Mesenchymal stem cell (in vitro differentiated cells and primary cell): Measurements from ENCODE around the gene WDR48.

Experiments
- DNase-seq: peaks from one replicate; pipeline ENCODE4 v3.0.0-alpha.2; 2013
- H2AFZ ChIP-seq: one replicate; pipeline ENCODE4 v1.6.1; 2013; ENCODE audit warnings: low read depth, mild to moderate bottlenecking, control low read depth, inconsistent platforms, low read length, moderate library complexity
- H2AK5ac ChIP-seq: 2 replicates; pipeline ENCODE4 v1.6.1; 2013; ENCODE audit warnings: low read length, moderate library complexity, mild to moderate bottlenecking, inconsistent platforms; ENCODE audit not compliant: severe bottlenecking
- H2BK120ac ChIP-seq: one replicate; pipeline ENCODE4 v1.6.1; 2013; ENCODE audit warnings: low read depth, mild to moderate bottlenecking, inconsistent platforms, low read length, moderate library complexity
- H2BK12ac ChIP-seq, 2 experiments: one replicate each; pipeline ENCODE4 v1.6.1; 2013; ENCODE audit warnings: inconsistent platforms in 2 of 2, low read length in 2 of 2, mild to moderate bottlenecking in 2 of 2, moderate library complexity in 2 of 2, control low read depth in 1 of 2
- H2BK15ac ChIP-seq: one replicate; pipeline ENCODE4 v1.6.1; 2013; ENCODE audit warnings: mild to moderate bottlenecking, low read depth, inconsistent platforms; ENCODE audit not compliant: poor library complexity, severe bottlenecking
- H2BK5ac ChIP-seq: 2 replicates; pipeline ENCODE4 v1.6.1; 2013; ENCODE audit warnings: low read depth, mild to moderate bottlenecking, low read length, control low read depth, inconsistent platforms; ENCODE audit not compliant: poor library complexity, severe bottlenecking
- H3K14ac ChIP-seq, 2 experiments: one replicate each; pipeline ENCODE4 v1.6.1; 2013; ENCODE audit warnings: inconsistent platforms in 2 of 2, low read length in 2 of 2, control low read depth in 1 of 2, mild to moderate bottlenecking in 1 of 2, moderate library complexity in 1 of 2
- H3K18ac ChIP-seq, 2 experiments: one replicate each; pipeline ENCODE4 v1.6.1; 2013; ENCODE audit warnings: inconsistent platforms in 2 of 2, low read length in 2 of 2, control low read depth in 1 of 2, low read depth in 1 of 2, mild to moderate bottlenecking in 1 of 2
- H3K23ac ChIP-seq, 2 experiments: one replicate each; pipeline ENCODE4 v1.6.1; 2013; ENCODE audit warnings: inconsistent platforms in 2 of 2, low read length in 2 of 2, mild to moderate bottlenecking in 2 of 2, moderate library complexity in 2 of 2, control low read depth in 1 of 2
- H3K27ac ChIP-seq: 2 replicates; pipeline ENCODE4 v1.5.1; 2013; ENCODE audit warnings: mild to moderate bottlenecking, moderate library complexity, low read length, control low read depth, inconsistent platforms; ENCODE audit not compliant: poor library complexity, severe bottlenecking
- H3K27me3 ChIP-seq, 2 experiments: 2 replicates each; pipeline versions ENCODE4 v1.6.1 to v1.7.0; 2013; ENCODE audit warnings: low read length in 2 of 2, mild to moderate bottlenecking in 2 of 2, moderate library complexity in 2 of 2, control low read depth in 1 of 2, inconsistent platforms in 1 of 2; ENCODE audit not compliant: control insufficient read depth in 1 of 2, insufficient read depth in 1 of 2
- H3K36me3 ChIP-seq, 2 experiments: 2 replicates each; pipeline versions ENCODE4 v1.6.1 to v1.7.0; 2013; ENCODE audit warnings: low read length in 2 of 2, control low read depth in 1 of 2, inconsistent platforms in 1 of 2, low read depth in 1 of 2, mild to moderate bottlenecking in 1 of 2; ENCODE audit not compliant: insufficient read depth in 2 of 2, control insufficient read depth in 1 of 2
- H3K4ac ChIP-seq, 2 experiments: one replicate each; pipeline ENCODE4 v1.6.1; 2013; ENCODE audit warnings: inconsistent platforms in 2 of 2, low read length in 2 of 2, mild to moderate bottlenecking in 2 of 2, moderate library complexity in 2 of 2, control low read depth in 1 of 2, low read depth in 1 of 2
- H3K4me1 ChIP-seq: 2 replicates; pipeline ENCODE4 v1.6.1; 2013; ENCODE audit warnings: low read depth, low read length, control low read depth; ENCODE audit not compliant: control insufficient read depth, insufficient read depth
- H3K4me2 ChIP-seq: 2 replicates; pipeline ENCODE4 v1.6.1; 2013; ENCODE audit warnings: low read length, mild to moderate bottlenecking, inconsistent platforms; ENCODE audit not compliant: poor library complexity, severe bottlenecking
- H3K4me3 ChIP-seq, 2 experiments: 2 replicates each; pipeline versions ENCODE4 v1.5.1 to v1.7.0; 2013; ENCODE audit warnings: low read length in 2 of 2, mild to moderate bottlenecking in 2 of 2, control low read depth in 1 of 2, low read depth in 1 of 2; ENCODE audit not compliant: insufficient read depth in 1 of 2
- H3K79me1 ChIP-seq: replicated peaks from 2 replicates; pipeline ENCODE4 v1.6.1; 2013; ENCODE audit warnings: mild to moderate bottlenecking, control low read depth, low read length, inconsistent platforms; ENCODE audit not compliant: poor library complexity, severe bottlenecking
- H3K9ac ChIP-seq: 2 replicates; pipeline ENCODE4 v1.7.0; 2013; ENCODE audit warnings: mild to moderate bottlenecking, low read length, moderate library complexity
- H3K9me3 ChIP-seq: 2 replicates; pipeline ENCODE4 v1.7.0; 2013; ENCODE audit warnings: mild to moderate bottlenecking, low read length; ENCODE audit not compliant: control insufficient read depth
- H4K8ac ChIP-seq: one replicate; pipeline ENCODE4 v1.6.1; 2013; ENCODE audit warnings: inconsistent platforms, mild to moderate bottlenecking, low read length, moderate library complexity
- H4K91ac ChIP-seq: one replicate; pipeline ENCODE4 v1.6.1; 2013; ENCODE audit warnings: mild to moderate bottlenecking, low read length, inconsistent platforms
- WGBS: methylation state at CpG from one replicate; pipeline ENCODE4 v1.1.7; 2013; ENCODE audit warnings: mixed read lengths; 5-methylcytosine and 5-hydroxymethylcytosine counted together

Gene WDR48

GRCh38 chr3:39013921-39014509 lies 37.8 kb upstream of the WDR48 start:
- Histone ChIP-seq H3K4me2 (no peak overlapping the region), H3K4me3 (no peak overlapping the region), H3K18ac (no peak overlapping the region), H3K14ac (no peak overlapping the region), H3K4ac (no peak overlapping the region), H4K91ac (no peak overlapping the region), H3K9me3 (no peaks in the 10 kb centered on the region), H2AFZ (no peak overlapping the region), H3K36me3 (no peaks in the 10 kb centered on the region), H4K8ac (no peak overlapping the region), H3K4me1 (no peaks in the 10 kb centered on the region), H2AK5ac (no peak overlapping the region), H3K23ac (no peak overlapping the region), H3K27ac (no peak overlapping the region), H2BK120ac (no peak overlapping the region), H3K27me3 (peaks cover 4 to 15% of the 10 kb centered on the region in 2 experiments), H3K9ac (no peak overlapping the region), H2BK5ac (no peak overlapping the region), H3K79me1 (no peaks in the 10 kb centered on the region), H2BK12ac (no peak overlapping the region), H2BK15ac (no peak overlapping the region)
- no peak for DNase-seq
- 50% methylated on average over 4 of the region's 4 CpGs for WGBS

DNA sequence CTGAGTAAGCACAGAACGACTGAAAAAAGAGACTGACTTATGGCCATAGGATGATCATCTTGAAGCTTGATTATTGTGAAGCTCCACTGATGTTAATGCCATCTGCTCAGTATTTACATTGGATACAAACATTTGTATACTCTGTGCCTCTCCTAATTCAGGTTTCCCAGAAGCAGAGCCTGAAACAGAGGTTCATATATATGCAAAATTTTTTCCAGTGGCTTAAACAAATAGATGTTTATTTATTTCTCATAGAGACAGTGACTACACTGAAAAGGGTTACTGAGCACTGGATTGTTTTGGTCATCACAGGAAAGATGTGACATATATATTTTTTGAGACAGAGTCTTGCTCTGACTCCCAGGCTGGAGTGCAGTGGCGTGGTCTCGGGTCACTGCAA lies 36.4 kb upstream of the WDR48 start:
- Histone ChIP-seq H3K4me3 (no peak overlapping the region), H3K9me3 (no peaks in the 10 kb centered on the region), H2AK5ac (no peak overlapping the region), H2BK5ac (no peak overlapping the region), H3K27me3 (peaks cover 4 to 20% of the 10 kb centered on the region in 2 experiments), H3K4ac (no peak overlapping the region), H3K4me1 (no peaks in the 10 kb centered on the region), H3K18ac (no peak overlapping the region), H2AFZ (no peak overlapping the region), H3K36me3 (no peaks in the 10 kb centered on the region), H2BK12ac (no peak overlapping the region), H3K79me1 (no peaks in the 10 kb centered on the region), H4K91ac (no peak overlapping the region), H3K4me2 (no peak overlapping the region), H2BK120ac (no peak overlapping the region), H3K14ac (no peak overlapping the region), H4K8ac (no peak overlapping the region), H2BK15ac (no peak overlapping the region), H3K23ac (no peak overlapping the region), H3K27ac (no peak overlapping the region), H3K9ac (no peak overlapping the region)
- 100% methylated on average over 2 of the region's 3 CpGs for WGBS
- no peak for DNase-seq

DNA sequence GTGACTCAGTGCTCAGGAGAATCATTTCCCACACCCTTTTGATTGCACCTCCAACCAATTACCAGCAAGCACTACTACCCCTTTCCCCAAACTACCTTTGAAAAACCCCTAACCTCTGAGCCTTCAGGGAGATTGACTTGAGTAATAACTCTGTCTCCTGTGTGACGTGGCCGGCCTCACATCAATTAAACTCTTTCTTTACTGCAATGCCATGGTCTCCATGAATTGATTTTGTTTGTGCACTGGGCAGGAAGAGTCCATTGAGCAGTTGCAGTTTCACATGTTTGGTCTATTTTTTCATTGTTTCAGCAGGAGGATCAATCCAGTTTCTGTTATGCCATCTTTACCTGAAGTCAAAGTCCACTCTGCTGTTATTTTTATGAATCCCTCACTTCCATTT lies 32.5 kb upstream of the WDR48 start:
- Histone ChIP-seq H4K91ac (no peak overlapping the region), H3K4ac (no peak overlapping the region), H3K23ac (no peak overlapping the region), H2AFZ (no peak overlapping the region), H2AK5ac (no peak overlapping the region), H2BK15ac (no peak overlapping the region), H2BK5ac (no peak overlapping the region), H3K27me3 (peaks cover 10 to 20% of the 10 kb centered on the region in 2 experiments), H3K18ac (no peak overlapping the region), H3K14ac (no peak overlapping the region), H3K9me3 (no peaks in the 10 kb centered on the region), H3K79me1 (no peaks in the 10 kb centered on the region), H3K4me3 (no peak overlapping the region), H3K4me1 (no peaks in the 10 kb centered on the region), H2BK120ac (no peak overlapping the region), H4K8ac (no peak overlapping the region), H3K4me2 (no peak overlapping the region), H3K36me3 (no peaks in the 10 kb centered on the region), H3K27ac (no peak overlapping the region), H3K9ac (no peak overlapping the region), H2BK12ac (no peak overlapping the region)
- no peak for DNase-seq
- 88% methylated on average over 2 of the region's 2 CpGs for WGBS

- no peak overlapping the region for H2AFZ ChIP-seq
- no peak overlapping the region for H4K91ac ChIP-seq
- no peak overlapping the region for H2BK5ac ChIP-seq
- no peaks in the 10 kb centered on the region for H3K79me1 ChIP-seq
- H3K9ac ChIP-seq, result no peak overlapping the region
- no peaks in the 10 kb centered on the region for H3K9me3 ChIP-seq
- H4K8ac ChIP-seq, result no peak overlapping the region
- no peak overlapping the region for H3K4ac ChIP-seq
- H3K4me1 ChIP-seq, result no peaks in the 10 kb centered on the region
- no peak overlapping the region for H3K14ac ChIP-seq
- H3K18ac ChIP-seq, result no peak overlapping the region
- H3K23ac ChIP-seq, result no peak overlapping the region
- H2BK15ac ChIP-seq, result no peak overlapping the region
- no peak overlapping the region for H2AK5ac ChIP-seq
- no peak overlapping the region for H3K4me3 ChIP-seq
- H3K27ac ChIP-seq, result no peak overlapping the region
- no peak overlapping the region for H3K4me2 ChIP-seq
- peaks cover 10 to 13% of the 10 kb centered on the region in 2 experiments for H3K27me3 ChIP-seq
- H2BK120ac ChIP-seq, result no peak overlapping the region
- no peak overlapping the region for H2BK12ac ChIP-seq
- no peaks in the 10 kb centered on the region for H3K36me3 ChIP-seq
- DNase-seq, result no peak
- 98% methylated on average over 1 of the region's 1 CpG for WGBS
Measured at GRCh38 chr3:39021029-39021428, 30.8 kb upstream of the WDR48 start.
